IPS-11a (cell line): ENCODE measurements around the gene ACTR1A.
"Not testable (repeated sequence)": the region's sequence is repeated elsewhere in the genome, so short reads cannot be mapped to it uniquely, and the experiment has no call there.

Experiments
- H3K4me3 ChIP-seq: one replicate; pipeline ENCODE4 v1.5.1; 2013; ENCODE audit warnings: low read depth, low read length, control low read depth

The ACTR1A gene

DNA sequence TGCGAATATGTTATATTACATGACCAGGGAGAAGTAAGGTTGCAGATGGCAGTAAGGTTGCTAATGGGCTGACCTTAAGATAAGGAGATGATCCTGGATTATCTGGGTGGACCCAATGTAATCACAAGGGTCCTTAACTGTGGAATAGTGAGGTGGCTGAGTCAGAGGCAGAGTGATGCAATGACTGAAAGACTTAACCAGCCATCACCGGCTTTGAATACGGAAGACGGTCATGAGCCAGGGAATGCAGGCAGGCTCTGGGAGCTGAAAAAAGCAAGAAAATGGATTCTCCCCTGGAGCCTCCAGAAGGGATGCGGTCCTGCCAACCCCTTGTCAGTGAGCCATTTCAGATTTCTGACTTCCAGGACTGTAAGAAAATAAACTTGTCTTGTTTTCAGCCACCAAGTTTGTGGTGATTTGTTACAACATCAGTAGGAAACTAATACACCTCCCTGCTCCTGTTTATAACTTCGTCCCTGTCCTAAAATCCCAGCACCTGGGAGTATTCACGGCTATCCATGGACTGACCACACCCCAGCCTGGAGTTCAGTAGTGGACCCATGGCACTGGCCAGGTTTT lies 46.5 kb downstream of the ACTR1A start:
- no peak overlapping the region for H3K4me3 ChIP-seq

DNA sequence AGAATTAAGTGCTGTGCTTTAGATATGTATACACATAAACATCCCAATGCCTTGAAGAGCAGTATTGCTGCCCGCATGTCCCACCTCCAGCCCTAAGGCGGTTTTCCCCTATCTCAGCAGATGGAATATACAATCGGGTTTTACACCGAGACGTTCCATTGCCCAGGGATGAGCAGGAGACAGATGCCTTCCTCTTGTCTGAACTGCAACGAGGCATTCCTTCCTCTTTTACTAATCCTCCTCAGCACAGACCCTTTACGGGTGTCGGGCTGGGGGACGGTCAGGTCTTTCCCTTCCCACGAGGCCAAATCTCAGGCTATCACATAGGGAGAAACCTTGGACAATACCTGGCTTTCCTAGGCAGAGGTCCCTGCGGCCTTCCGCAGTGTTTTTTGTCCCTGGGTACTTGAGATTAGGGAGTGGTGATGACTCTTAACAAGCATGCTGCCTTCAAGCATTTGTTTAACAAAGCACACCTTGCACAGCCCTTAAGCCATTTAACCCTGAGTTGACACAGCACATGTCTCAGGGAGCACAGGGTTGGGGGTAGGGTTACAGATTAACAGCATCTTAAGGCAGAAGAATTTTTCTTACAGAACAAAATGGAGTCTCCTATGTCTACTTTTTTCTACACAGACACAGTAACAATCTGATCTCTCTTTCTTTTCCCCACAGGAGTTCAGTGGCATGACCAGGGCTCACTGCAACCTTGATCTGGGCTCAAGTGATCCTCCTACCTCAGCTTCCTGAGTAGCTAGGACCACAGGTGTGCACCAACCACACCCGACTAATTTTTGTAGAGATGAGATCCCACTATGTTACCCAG lies 47.6 kb downstream of the ACTR1A start:
- H3K4me3 ChIP-seq: not testable (repeated sequence)

DNA sequence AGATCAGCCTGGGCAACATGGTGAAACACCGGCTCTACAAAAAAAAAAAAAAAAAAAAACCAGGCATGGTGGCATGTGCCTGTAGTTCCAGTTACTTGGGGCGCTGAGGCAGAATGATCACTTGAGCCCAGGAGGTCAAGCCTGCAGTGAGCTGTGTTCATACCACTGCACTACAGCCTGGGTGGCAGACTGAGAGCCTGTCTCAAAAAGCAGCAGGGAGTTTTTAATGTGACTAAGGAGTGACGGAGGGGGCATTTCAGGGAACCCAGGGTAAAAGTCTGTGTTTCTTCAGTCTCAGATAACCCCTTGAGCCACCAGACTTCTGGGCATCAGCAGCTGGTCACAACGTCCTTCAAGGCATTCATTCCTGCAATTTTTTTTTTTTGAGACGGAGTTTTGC lies 49.0 kb downstream of the ACTR1A start:
- H3K4me3 ChIP-seq: no peak overlapping the region

DNA sequence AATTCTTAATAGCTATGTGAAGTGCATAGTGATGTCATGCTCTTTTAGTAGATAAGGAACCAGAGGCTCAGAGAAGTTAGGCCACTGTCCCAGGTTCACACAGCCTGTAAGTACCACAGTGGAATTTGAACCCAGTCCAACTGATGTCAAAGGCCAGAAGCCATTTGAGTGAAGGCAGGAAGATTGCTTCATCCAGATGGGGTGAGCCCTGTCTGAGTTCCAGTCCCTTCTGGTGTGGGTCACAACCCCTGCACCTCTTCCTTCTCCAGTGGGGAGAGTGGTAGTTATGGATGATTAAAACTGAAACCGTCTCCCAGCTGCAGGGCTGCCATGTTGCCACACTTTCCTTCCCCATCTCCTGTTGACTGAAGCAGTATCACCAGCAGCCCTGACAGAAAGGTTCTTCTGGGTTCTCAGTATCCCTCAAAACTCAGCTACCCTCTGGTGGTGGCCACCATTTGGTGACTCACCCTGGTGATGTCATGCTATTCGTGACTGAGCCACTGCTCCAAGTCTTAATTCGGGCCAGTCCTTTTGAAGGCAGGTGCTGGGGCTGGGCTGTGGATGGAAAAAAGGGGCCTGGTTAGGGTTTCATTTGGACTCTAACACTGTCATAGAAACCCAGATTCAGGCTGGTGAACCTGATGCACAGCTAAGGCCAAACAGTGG lies 49.7 kb downstream of the ACTR1A start:
- H3K4me3 ChIP-seq: no peak overlapping the region

DNA sequence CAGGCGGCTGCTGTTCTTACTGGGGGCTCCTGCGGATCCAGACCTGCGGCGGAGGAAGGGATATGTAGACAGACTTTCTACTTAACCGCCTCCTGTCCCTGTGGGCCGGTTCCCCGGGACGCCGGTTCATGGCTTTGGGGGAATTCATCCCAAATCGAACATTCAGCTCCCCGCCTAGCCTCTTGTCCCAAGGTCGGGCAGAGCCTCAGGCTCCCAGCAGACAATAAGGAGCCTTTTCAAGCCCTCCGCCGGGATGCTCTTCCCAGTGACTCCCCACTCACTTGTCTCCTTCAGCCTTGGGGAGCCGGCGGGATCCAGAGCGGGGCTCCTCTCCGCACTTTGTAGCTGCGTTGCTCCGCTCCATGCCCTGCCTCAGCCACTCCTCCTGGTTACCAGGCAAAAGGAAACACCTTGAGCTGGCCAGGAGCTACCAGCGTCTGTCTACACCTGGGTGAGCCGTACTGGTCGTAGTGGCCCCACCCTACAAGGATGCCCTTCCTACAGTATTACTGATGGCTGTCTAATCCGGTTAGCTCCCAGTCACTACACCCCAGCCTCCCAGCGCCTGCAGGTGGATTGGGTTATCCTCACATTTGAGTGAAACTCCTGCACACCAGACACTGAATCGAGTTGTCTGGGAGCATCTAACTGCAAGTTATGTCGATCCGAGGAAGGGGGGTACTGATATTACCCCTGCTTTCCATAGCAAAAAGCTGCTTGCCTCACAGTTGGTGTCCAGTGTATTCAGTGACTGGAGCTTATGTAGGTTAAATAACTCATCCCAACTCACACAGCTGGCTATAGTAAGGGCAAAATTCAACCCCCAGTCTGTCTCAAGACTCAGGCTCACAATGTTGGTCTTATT lies 51.2 kb downstream of the ACTR1A start, which contains the start of gene C10orf95:
Gene C10orf95, minus strand, starts transcription at position 439 of the 865 bp plus-strand sequence. CDS start 450 bp downstream, outside the sequence.
- H3K4me3 ChIP-seq: peak within 1 kb of the TSS; percentile 93

DNA sequence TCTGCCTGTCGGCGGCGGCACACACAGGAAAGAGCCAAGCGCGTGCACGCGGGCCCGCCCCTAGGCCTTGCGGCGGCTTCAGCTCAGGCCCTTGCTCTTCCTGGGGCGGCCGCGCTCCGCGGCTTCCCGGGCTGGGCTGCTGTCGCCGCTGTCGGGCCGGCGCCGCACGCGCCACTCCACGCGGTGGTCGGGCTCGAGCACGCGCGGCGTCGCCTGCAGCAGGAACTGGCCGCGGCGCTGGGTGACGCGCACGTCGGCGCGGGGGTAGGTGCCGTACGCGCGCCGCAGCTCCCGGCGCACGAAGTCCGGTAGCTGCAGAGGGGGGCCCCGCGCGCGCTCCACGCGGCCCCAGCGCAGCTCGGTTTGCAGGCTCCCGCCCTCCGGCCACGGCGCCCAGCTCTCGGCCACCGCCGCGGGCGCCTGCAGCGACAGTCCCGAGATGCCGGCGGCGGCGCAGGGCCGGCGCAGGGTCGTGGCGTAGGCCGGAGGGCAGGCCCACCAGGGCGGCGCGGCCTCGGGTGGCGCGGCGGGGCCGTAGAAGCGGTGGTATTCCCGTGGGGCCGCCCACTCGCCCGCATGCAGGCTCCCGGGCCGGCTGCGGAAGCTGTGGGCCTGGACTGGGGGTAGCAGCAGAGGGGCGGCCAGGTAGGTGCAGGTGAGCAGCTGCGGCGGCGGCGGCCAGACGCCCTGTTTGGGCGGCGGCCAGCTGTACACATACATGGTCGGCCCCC lies 52.0 kb downstream of the ACTR1A start:
- peak overlapping the region; percentile 93 for H3K4me3 ChIP-seq

DNA sequence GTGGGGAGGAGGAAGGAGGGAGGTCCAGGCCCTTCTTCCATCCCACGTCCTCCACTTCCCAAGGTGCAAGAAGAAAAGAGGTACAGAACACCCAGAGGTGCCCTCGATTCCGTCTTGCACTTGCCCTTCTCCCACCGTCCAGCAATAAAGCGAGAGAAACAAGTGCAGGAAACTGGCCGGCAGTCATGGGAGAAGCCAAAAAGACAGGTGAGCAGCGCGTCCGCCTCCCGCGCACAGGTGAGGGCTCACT lies 52.5 kb downstream of the ACTR1A start:
- H3K4me3 ChIP-seq: peak overlapping the region; percentile 93

DNA sequence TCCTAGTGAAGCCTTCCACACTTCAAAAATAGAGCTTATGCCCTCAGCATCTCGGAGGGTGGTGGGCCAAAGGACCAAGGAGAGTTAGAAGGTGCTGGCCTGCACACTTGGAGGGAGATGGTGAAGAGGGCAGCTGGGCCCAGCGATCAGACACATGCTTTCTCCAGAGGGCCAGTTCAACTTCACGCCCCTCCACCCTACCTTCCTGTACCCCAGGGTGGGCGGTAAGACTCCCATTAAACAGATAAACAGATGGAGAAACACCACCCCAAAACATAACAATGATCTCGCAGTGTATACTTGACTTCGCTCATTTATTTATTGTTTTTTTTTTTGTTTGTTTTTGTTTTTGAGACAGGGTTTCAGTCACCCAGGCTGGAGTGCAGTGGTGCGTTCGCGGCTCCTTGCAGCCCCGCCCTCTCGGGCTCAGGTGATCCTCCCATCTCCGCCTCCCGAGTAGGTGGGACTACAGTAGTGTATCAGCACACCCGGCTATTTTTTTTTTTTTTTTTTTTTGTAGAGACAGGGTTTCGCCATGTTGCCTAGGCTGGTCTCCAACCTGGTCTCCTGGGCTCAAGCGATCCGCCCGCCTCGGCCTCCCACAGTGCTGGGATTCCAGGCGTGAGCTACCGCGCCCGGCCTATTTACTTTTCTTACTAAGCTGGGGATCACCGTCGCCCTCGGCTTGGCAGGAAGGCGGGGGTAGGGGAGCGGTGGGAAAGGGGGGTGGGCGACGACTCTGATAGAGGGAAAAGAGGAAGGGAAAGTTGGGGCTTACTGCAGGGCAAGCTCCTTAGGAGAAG lies 53.0 kb downstream of the ACTR1A start:
- H3K4me3 ChIP-seq: peak overlapping the region; percentile 93

DNA sequence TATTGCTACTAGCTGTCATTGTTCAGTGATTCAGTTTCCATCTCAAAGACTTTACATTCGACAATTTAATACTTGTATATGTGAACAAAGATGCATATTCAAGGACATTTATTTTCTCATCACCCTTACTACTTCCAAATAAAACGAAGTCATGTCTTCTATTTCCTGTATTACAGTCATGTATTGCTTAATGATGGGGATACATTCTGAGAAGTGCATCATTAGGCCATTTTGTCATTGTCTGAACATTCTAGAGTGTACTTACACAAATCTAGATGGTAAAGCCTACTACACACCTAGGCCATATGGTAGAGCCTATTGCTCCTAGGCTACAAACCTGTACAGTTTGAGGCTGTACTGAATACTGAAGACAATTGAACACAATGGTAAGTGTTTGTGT lies 57.7 kb downstream of the ACTR1A start:
- H3K4me3 ChIP-seq: no peak overlapping the region

DNA sequence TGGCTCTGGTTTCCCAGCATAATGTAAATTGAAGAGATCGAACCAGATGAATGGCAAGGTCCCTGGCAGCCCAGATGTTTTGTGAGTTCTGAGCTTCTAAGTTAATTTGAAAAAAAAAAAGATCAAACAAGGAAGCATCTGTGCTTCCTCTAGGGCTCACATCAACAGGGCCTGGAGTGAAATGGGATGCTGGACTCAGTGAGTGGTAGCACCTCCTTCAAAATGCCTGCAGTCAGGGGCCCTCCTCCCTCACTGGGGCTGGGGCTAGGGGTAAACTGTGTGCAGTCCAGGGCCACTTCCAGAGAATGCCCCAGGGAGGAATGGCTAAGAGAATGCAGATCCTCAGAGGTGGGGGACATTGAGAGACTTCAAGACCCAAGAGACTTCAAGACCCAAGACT lies 64.1 kb downstream of the ACTR1A start:
- no peak overlapping the region for H3K4me3 ChIP-seq

DNA sequence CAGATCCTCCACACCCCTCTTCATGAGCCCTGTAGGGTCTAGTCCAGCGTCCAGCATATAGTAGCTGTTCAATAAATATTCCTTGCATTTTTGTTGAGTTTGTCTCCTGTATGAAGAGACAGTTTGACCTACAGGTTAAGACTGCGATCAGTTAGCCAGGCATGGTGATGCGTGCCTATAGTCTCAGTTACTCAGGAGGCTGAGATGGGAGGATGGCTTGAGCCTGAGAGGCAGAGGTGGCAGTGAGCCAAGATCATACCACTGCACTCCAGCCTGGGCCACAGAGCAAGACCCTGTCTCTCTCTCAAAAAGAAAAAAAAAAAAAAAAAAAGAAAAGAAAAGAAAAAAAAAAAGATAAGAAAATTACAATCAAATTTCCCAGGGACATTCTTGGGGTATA lies 65.0 kb downstream of the ACTR1A start:
- no peak overlapping the region for H3K4me3 ChIP-seq

DNA sequence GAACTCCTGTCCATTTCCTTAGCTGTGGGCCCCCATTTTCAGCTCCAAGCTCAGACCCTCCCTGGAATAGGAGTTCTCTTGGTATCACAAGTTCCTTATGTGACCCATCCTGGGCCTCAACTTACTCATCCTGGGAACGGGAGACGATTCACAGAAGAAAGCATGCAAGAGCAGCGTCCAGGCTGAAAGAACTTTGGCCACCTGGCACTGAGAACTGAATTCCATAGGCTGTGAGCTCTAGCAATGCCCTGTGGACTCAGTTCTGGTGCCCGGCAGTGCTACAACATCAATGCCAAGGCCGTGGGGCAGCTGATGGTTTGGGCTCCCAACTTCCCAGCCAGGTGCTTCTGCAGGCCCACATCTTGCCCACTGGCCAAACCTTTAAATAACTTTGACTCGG lies 66.2 kb downstream of the ACTR1A start:
- no peak overlapping the region for H3K4me3 ChIP-seq

DNA sequence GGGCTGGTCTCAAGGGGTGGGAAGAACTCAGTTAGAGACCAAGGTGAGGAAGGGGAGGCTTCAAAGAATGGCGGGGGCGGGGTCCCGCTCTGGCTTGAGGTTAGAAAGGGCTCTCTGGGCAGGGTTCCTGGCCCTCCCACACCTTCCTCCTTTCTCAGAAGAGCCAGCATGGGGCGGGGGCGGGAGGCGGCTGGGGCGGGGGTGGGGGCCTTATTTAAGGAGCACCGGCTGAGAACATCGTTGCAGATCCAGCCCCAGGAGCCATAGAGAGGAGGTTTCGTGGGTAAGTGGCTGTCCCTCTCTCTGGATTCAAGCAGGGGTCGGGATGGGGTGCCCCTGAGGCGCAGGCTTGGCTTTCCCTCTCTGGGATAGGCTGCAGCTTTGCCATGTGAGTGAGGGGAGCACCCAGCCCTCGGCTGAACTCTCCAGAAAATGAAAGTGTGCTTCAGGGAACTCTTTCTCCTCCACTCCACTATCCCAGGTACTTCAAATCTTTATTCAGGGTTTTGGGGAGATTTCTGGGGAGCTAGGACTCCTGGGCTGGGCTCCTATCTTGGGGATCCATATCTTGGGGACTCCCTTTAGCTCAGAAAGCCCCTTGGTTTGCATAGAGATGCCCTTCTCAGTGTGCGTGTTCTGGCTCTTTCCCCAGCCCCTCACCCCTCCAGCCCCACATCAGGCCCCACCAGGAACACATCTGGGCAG lies 66.8 kb downstream of the ACTR1A start:
- H3K4me3 ChIP-seq: no peak overlapping the region

DNA sequence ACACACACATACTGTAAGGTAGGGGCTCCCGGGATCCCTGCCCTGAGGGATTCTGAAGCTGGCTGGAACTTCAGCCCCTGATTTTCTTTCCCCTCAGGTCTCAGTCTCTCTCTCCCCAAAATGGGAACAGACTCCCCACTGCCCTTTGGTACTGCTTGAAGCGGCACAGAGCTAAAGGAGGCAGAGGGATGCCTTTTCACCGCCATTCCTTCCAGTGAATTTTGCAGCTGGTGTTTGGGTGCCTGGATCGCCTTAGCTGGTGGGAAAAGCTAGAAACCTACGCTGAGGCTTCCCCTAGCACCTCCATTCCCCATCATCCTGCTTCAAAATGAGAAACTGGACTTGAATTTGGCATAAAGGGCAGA lies 67.4 kb downstream of the ACTR1A start:
- H3K4me3 ChIP-seq: no peak overlapping the region

DNA sequence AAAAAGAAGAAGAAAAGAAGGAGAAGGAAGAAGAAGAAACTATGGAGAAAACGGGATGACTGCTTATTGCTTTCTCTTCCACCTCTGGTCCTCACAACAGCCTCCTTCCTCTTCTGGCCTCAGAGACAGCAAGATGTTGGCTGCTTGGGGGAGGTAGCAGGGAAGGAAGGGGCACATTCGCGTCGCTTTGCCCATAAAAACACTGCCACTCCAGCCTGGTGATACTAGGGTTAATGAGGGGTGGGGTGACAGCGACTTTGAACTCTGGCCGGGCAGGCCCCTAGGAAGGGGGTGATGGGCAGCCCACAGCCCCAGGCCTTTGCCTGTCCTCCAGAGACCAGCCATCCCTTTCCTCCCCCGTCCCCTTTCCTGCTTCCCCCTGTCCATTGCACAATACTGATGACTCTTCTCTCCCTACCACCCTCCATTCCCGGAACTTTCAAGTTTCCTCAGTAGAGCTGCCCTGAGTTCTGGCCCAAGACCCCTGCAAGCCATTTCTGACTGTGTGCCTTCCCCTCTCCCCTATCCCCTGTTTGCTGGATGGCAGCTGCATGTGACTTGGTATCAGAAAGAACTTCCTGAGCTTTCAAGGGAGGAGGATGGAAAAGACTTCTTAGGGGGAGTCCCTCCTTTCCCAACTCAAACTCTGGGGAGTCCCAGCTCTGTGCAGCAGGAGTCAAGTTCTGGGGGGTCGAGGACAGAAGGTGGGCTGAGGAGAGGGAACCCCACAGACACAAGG lies 67.9 kb downstream of the ACTR1A start:
- peak overlapping the region; percentile 1 for H3K4me3 ChIP-seq

DNA sequence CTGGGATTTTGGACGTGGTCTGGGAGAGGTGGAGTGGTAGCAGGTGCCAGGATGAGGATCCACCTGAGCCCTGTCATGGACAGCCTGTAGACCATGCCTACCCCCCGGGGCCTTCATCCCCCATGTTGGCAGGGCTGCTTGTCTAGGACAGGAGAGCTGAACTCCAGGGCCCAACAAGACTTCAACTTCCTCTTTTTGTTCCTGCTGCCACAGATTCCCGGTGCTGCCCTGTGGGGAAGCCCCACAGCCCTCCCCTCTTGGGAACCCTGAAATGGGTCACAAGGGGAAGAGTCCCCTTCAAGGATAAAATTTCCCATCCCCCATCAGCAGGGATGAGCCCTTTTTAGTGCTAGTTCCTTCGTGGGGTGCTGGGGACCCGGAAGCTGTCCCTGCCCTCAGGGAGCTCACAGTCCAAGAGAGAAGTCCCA lies 68.9 kb downstream of the ACTR1A start:
- no peak overlapping the region for H3K4me3 ChIP-seq

DNA sequence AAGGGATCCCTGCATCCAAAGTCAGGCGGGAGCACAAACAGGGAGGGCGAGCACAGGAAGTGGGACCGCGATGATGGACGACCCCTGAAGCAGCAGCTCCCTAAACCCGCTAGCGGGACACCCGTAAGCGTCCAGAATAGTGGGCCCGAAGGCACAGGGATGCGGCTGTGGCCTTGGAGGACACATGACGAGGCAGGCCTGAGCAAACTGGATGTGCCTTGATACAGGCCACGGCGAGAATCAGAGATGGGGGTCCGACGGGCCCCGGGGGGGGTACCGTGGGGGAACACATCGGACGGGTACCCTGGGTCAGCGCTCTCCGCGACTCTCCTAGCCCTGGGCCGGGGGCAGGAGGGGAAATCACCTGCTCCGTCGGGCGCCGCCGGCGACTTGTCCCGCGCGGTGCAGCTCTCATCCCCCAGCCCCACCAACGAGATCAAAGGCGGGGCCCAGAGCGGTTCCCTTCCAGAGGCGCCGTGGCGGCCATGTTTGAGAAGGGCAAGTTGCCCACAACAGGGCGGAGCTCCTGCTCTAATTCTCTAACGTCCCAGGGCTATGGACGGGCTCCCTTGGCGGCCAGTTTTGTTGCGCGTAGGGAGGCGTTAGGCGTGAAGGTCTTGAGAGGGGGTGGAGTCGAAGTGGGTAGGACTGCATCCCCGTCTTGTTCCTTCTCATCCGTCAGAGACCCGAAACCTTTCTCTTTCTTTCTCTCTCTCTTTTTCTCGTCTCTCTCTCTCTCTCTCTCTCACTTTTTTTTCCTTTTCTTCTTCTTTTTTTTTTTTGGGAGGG lies 70.2 kb downstream of the ACTR1A start, which contains the start of gene CUEDC2:
Gene CUEDC2, minus strand, starts transcription at position 413 of the 789 bp plus-strand sequence. CDS start 7,386 bp downstream, outside the sequence.
- H3K4me3 ChIP-seq: peak within 1 kb of the TSS; percentile 78
